ENCODE measurements around the gene GCDH.
A peak's percentile ranks its signal among the peaks of the same experiment; 100 is the strongest.

Gene GCDH

GRCh38 chr19:12940897-12941296 lies 49.9 kb downstream of the GCDH start:
- no peak for DNase-seq (ENCODE audit: low spot score)

DNA sequence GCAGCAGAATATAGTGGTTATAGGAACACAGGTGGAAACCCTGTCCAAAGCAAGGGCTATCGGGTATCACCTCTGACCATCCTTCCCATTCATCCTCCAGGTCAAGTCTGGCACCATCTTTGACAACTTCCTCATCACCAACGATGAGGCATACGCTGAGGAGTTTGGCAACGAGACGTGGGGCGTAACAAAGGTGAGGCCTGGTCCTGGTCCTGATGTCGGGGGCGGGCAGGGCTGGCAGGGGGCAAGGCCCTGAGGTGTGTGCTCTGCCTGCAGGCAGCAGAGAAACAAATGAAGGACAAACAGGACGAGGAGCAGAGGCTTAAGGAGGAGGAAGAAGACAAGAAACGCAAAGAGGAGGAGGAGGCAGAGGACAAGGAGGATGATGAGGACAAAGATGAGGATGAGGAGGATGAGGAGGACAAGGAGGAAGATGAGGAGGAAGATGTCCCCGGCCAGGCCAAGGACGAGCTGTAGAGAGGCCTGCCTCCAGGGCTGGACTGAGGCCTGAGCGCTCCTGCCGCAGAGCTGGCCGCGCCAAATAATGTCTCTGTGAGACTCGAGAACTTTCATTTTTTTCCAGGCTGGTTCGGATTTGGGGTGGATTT lies 52.6 kb downstream of the GCDH start:
- no peak for DNase-seq (ENCODE audit: low spot score)

- DNase-seq (ENCODE audit: low spot score) = no peak
Observed at GRCh38 chr19:12944104-12944674, 53.2 kb downstream of the GCDH start.

DNA sequence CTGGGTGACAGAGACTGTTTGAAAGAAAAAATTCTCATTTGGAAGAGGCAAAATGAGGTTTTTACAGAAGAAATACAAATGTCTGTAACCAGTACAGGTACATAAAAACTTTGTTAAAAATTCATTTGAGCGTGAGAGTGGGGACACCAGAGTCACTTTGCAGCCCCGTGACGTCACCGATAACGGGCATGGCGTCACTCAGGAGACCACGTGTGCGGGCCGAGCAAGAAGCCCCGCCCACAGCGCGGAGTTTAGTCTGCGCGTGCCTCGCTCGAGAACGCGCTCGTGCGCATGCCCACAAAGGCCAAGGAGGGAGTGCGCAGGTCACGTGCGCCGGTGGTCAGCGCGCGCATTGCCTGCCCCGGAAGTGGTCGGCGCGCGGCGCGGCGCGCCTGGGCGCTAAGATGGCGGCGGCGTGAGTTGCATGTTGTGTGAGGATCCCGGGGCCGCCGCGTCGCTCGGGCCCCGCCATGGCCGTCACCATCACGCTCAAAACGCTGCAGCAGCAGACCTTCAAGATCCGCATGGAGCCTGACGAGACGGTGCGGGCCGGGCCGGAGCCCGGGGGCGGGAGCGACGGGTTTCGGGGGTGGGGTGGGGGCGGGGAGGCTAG lies 54.6 kb downstream of the GCDH start, which contains the start of gene RAD23A:
Gene RAD23A (plus strand): TSS at position 384 of the 613 bp plus-strand sequence. CDS start 87 bp downstream, at position 471.
- peak; percentile 97 for DNase-seq (ENCODE audit: low spot score)

- DNase-seq (ENCODE audit: low spot score) = peak; percentile 88
Observed at GRCh38 chr19:12946092-12946721, 55.2 kb downstream of the GCDH start.

GRCh38 chr19:12946731-12947496 lies 56.0 kb downstream of the GCDH start:
- DNase-seq (ENCODE audit: low spot score) = no peak

- no peak for DNase-seq (ENCODE audit: low spot score)
Observed at GRCh38 chr19:12947702-12948611, 57.0 kb downstream of the GCDH start.

GRCh38 chr19:12948612-12949362 lies 57.8 kb downstream of the GCDH start:
- no peak for DNase-seq (ENCODE audit: low spot score)
